ENCODE data around the gene GALNT12. TPM values are rescaled to one million over a fixed set of nuclear protein-coding genes. Genes with fewer than 3 reads are reported as not detected.

GALNT12 gene
- polyA plus RNA-seq, 1 donor (not counting 4 experiments of a cell fraction or from before 2014, with no cell fraction given) = 1.8 TPM

DNA sequence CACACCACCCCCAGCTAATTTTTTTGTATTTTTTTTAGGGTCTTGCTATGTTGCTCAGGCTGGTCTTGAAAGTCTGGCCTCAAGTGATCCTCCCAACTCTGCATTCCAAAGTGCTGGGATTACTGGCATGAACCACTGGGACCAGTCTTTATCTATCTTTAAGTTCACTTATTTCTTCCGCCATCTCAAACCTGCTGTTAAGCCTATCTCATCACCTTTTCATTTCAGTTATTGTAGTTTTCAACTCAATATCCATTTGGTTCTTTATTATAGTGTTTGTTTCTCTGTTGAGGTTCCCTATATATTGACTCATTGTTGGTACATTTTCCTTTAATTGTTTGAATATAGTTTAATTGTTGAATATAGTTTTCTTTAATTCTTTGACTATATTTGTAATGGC is 48.1 kb downstream of the GALNT12 start:
- Histone ChIP-seq H3K79me2 (ENCODE audit: control insufficient read depth, insufficient read depth, low read length) (no peaks in the 10 kb centered on the region), H3K4me3 (ENCODE audit: control insufficient read depth in 2 of 3, extremely low read depth in 1 of 3, insufficient read depth in 2 of 3, low read depth in 1 of 3, low read length in 3 of 3) (no peak overlapping the region), H3K27me3 (ENCODE audit: control insufficient read depth, extremely low read depth, insufficient read depth, low read length) (no peaks in the 10 kb centered on the region), H3K9me1 (ENCODE audit: control insufficient read depth, extremely low read depth, insufficient read depth, low read length) (no peaks in the 10 kb centered on the region), H2AFZ (ENCODE audit: control insufficient read depth, low read length) (no peak overlapping the region), H3K9ac (ENCODE audit: control insufficient read depth, extremely low read depth, insufficient read depth, low read length) (no peak overlapping the region), H3K4me2 (ENCODE audit: control insufficient read depth, extremely low read depth, insufficient read depth, low read depth, low read length) (no peak overlapping the region), H3K27ac (ENCODE audit: control insufficient read depth, insufficient read depth, low read length) (no peak overlapping the region), H3K4me1 (ENCODE audit: control insufficient read depth, extremely low read depth, insufficient read depth, low read length) (peaks cover 12% of the 10 kb centered on the region), H4K20me1 (ENCODE audit: control insufficient read depth, extremely low read depth, insufficient read depth, low read length) (no peaks in the 10 kb centered on the region), H3K36me3 (ENCODE audit: control insufficient read depth in 2 of 2, extremely low read depth in 1 of 2, insufficient read depth in 2 of 2, low read length in 2 of 2) (no peaks in the 10 kb centered on the region), H3K9me3 (ENCODE audit: control insufficient read depth, low read depth, low read length) (no peaks in the 10 kb centered on the region)
- DNase-seq (ENCODE audit: low read depth, low spot score) (no peak), FAIRE-seq (no peak)
- dilution Hi-C loops (cut with MboI; ENCODE audit: extremely low pct_ligation_motif_present, low sequenced_read_pairs) = no loop called here
- TF ChIP-seq, protein P1, sequence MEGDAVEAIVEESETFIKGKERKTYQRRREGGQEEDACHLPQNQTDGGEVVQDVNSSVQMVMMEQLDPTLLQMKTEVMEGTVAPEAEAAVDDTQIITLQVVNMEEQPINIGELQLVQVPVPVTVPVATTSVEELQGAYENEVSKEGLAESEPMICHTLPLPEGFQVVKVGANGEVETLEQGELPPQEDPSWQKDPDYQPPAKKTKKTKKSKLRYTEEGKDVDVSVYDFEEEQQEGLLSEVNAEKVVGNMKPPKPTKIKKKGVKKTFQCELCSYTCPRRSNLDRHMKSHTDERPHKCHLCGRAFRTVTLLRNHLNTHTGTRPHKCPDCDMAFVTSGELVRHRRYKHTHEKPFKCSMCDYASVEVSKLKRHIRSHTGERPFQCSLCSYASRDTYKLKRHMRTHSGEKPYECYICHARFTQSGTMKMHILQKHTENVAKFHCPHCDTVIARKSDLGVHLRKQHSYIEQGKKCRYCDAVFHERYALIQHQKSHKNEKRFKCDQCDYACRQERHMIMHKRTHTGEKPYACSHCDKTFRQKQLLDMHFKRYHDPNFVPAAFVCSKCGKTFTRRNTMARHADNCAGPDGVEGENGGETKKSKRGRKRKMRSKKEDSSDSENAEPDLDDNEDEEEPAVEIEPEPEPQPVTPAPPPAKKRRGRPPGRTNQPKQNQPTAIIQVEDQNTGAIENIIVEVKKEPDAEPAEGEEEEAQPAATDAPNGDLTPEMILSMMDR (optimal IDR thresholded peaks at IDR 0.05 in 1 of 3, IDR thresholded peaks at IDR 0.05 in 1 of 3, conservative IDR thresholded peaks at IDR 0.05 in 1 of 3; ENCODE audit: extremely low read depth in 1 of 3, insufficient read depth in 2 of 3, low read length in 3 of 3) = no peak
- no peak for TF ChIP-seq EZH2 (IDR thresholded peaks at IDR 0.05; ENCODE audit: low read length)

DNA sequence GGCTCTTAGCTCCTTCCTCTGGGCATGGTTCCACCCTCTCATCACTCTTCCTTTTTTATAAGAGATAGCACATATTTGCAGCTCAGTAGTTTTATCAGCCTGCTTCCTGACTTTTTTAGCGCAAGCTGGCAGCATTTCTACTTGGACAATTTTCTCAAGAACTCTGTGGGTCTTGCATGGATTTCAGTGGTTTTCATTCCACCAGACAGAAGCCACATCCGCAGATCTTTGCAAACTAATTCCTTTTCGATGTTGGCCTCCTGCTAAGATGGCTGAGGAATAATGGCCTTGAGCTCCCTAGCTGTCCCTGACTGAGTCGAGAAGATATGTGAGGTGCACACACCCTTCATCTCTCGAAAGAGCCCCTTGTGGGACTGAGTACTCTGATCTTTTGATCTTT is 49.5 kb downstream of the GALNT12 start:
- Histone ChIP-seq H3K4me3 (ENCODE audit: control insufficient read depth in 2 of 3, extremely low read depth in 1 of 3, insufficient read depth in 2 of 3, low read depth in 1 of 3, low read length in 3 of 3) (no peak overlapping the region), H3K27ac (ENCODE audit: control insufficient read depth, insufficient read depth, low read length) (no peak overlapping the region), H4K20me1 (ENCODE audit: control insufficient read depth, extremely low read depth, insufficient read depth, low read length) (no peaks in the 10 kb centered on the region), H3K79me2 (ENCODE audit: control insufficient read depth, insufficient read depth, low read length) (no peaks in the 10 kb centered on the region), H3K9ac (ENCODE audit: control insufficient read depth, extremely low read depth, insufficient read depth, low read length) (no peak overlapping the region), H3K9me1 (ENCODE audit: control insufficient read depth, extremely low read depth, insufficient read depth, low read length) (no peaks in the 10 kb centered on the region), H3K36me3 (ENCODE audit: control insufficient read depth in 2 of 2, extremely low read depth in 1 of 2, insufficient read depth in 2 of 2, low read length in 2 of 2) (no peaks in the 10 kb centered on the region), H3K4me2 (ENCODE audit: control insufficient read depth, extremely low read depth, insufficient read depth, low read depth, low read length) (no peak overlapping the region), H2AFZ (ENCODE audit: control insufficient read depth, low read length) (no peak overlapping the region), H3K9me3 (ENCODE audit: control insufficient read depth, low read depth, low read length) (no peaks in the 10 kb centered on the region), H3K4me1 (ENCODE audit: control insufficient read depth, extremely low read depth, insufficient read depth, low read length) (peaks cover 5% of the 10 kb centered on the region), H3K27me3 (ENCODE audit: control insufficient read depth, extremely low read depth, insufficient read depth, low read length) (no peaks in the 10 kb centered on the region)
- TF ChIP-seq EZH2 (IDR thresholded peaks at IDR 0.05; ENCODE audit: low read length) = no peak
- dilution Hi-C loops (cut with MboI; ENCODE audit: extremely low pct_ligation_motif_present, low sequenced_read_pairs) = no loop called here
- FAIRE-seq (no peak), DNase-seq (ENCODE audit: low read depth, low spot score) (no peak)

DNA sequence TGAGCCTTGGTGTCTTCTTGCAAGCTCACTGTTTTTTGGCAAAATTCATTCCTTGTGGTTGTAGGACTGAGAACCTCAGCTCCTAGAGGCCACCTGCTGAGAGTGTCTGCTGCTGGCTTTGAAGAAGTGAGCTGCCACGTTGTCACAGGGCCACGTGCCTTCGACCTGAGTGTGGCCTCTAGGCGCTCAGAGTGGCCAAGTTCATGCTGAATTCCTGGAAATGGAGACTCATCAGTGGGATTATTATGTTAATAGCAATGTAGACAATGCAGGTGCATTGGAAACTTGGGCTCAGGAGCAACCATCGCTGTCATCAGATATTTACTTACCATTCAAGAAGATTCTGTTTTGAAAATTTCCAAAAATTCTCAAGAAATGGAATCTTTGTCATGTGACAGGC is 52.5 kb downstream of the GALNT12 start:
- Histone ChIP-seq H3K9me1 (ENCODE audit: control insufficient read depth, extremely low read depth, insufficient read depth, low read length) (no peaks in the 10 kb centered on the region), H3K79me2 (ENCODE audit: control insufficient read depth, insufficient read depth, low read length) (no peaks in the 10 kb centered on the region), H3K4me2 (ENCODE audit: control insufficient read depth, extremely low read depth, insufficient read depth, low read depth, low read length) (no peak overlapping the region), H3K27me3 (ENCODE audit: control insufficient read depth, extremely low read depth, insufficient read depth, low read length) (no peaks in the 10 kb centered on the region), H2AFZ (ENCODE audit: control insufficient read depth, low read length) (no peak overlapping the region), H4K20me1 (ENCODE audit: control insufficient read depth, extremely low read depth, insufficient read depth, low read length) (no peaks in the 10 kb centered on the region), H3K36me3 (ENCODE audit: control insufficient read depth in 2 of 2, extremely low read depth in 1 of 2, insufficient read depth in 2 of 2, low read length in 2 of 2) (no peaks in the 10 kb centered on the region), H3K9me3 (ENCODE audit: control insufficient read depth, low read depth, low read length) (no peaks in the 10 kb centered on the region), H3K4me3 (ENCODE audit: control insufficient read depth in 2 of 3, extremely low read depth in 1 of 3, insufficient read depth in 2 of 3, low read depth in 1 of 3, low read length in 3 of 3) (no peak overlapping the region), H3K4me1 (ENCODE audit: control insufficient read depth, extremely low read depth, insufficient read depth, low read length) (no peaks in the 10 kb centered on the region), H3K9ac (ENCODE audit: control insufficient read depth, extremely low read depth, insufficient read depth, low read length) (no peak overlapping the region), H3K27ac (ENCODE audit: control insufficient read depth, insufficient read depth, low read length) (no peak overlapping the region)
- DNase-seq (ENCODE audit: low read depth, low spot score) (no peak), FAIRE-seq (no peak)
- dilution Hi-C loops (cut with MboI; ENCODE audit: extremely low pct_ligation_motif_present, low sequenced_read_pairs) = no loop called here
- no peak for TF ChIP-seq EZH2 (IDR thresholded peaks at IDR 0.05; ENCODE audit: low read length)
- TF ChIP-seq, protein P1 (optimal IDR thresholded peaks at IDR 0.05 in 1 of 3, IDR thresholded peaks at IDR 0.05 in 1 of 3, conservative IDR thresholded peaks at IDR 0.05 in 1 of 3; ENCODE audit: extremely low read depth in 1 of 3, insufficient read depth in 2 of 3, low read length in 3 of 3) = no peak
